Memory B cell (primary cell): ENCODE results near the gene BAX.

Experiments used
- ATAC-seq: fragments of 150-1000 bp; cut with Tn5 transposase; 2 replicates; pipeline ENCODE4 v1.10.0; 2021; ENCODE audit warnings: low read depth, mild to moderate bottlenecking, moderate library complexity
- DNase-seq, 2 donors: peaks; one replicate each; pipeline ENCODE4 v3.0.0; 2022; ENCODE audit warnings: low spot score in 2 of 2
- H3K27ac Mint-ChIP-seq: one replicate; pipeline ENCODE4 v1.8.0; 2022; ENCODE audit warnings: mild to moderate bottlenecking, moderate library complexity, mixed read lengths
- H3K27me3 Mint-ChIP-seq: one replicate; pipeline ENCODE4 v1.8.0; 2022; ENCODE audit warnings: mixed read lengths
- H3K36me3 Mint-ChIP-seq: one replicate; pipeline ENCODE4 v1.8.0; 2022; ENCODE audit warnings: mild to moderate bottlenecking, mixed read lengths
- H3K4me1 Mint-ChIP-seq: one replicate; pipeline ENCODE4 v1.8.0; 2022; ENCODE audit warnings: mixed read lengths
- H3K4me3 Mint-ChIP-seq: one replicate; pipeline ENCODE4 v1.8.0; 2022; ENCODE audit warnings: mild to moderate bottlenecking, moderate library complexity, mixed read lengths
- H3K9me3 Mint-ChIP-seq: one replicate; pipeline ENCODE4 v1.8.0; 2022; ENCODE audit warnings: mixed read lengths

The BAX gene

DNA sequence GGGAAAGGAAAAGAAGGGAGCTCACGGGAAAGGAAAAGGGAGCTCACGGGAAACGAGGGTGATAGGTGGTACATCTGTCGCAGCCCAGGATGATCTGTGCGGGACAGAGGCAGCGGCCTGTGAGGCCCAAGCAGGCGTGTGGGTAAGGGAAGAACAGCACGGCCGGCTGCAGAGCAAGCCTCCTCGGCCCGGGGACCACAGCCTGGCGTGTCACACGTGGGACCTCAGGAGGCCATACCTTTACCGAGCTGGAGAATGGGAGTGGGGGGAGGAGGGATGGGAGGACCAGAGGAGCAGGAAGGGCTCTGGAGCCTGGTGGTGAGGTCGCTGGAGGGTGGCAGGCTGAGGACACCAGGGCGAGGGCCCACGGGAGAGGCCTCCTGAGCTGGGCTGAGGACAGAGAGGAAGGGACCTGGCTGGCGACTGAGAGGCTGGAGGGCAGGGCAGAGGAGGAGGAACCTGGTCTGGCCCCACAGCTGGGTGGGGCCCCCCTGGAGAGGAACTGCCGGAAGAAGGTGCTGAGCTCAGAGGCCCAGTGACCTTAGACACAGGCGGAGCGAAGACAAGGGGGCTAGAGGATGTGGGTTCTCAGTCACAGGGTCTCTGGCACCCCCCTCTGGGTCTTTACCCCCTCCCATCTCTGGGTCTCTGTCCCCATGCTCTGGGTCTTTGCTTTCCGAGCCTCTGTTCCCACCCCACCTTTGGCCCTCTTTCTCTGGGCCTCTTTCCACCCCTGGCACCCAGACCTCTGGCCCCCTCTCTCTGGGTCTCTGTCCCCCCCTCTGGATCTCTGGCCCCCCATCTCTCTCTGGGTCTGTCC, 7.6 kb downstream of the BAX start:
- H3K27ac Mint-ChIP-seq = peak overlapping the region; percentile 97
- H3K27me3 Mint-ChIP-seq = no peaks in the 10 kb centered on the region
- peaks cover 39% of the 10 kb centered on the region for H3K4me1 Mint-ChIP-seq
- H3K36me3 Mint-ChIP-seq = peaks cover 13% of the 10 kb centered on the region
- H3K4me3 Mint-ChIP-seq = peak overlapping the region; percentile 71
- no peaks in the 10 kb centered on the region for H3K9me3 Mint-ChIP-seq
- DNase-seq = peak; percentile 41 to 56
- ATAC-seq = peak; percentile 34

DNA sequence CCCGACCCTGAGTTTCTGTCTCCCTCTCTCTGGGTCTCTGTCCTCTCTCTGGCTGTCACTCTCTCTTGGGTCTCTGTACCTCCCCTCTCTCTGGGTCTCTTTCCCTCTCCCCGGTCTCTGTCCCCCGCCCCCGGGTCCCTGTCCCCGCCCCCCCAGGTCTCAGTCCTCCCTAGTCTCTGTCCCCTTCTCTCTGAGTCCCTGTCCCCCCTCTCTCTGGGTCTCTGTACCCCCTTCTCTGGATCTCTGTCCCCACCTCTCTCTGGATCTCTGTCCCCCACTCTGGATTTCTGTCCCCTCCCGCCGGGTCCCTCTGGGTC, 8.1 kb downstream of the BAX start:
- Mint-ChIP-seq H3K27ac (peak overlapping the region; percentile 97), H3K4me1 (peaks cover 43% of the 10 kb centered on the region), H3K27me3 (no peaks in the 10 kb centered on the region), H3K9me3 (no peaks in the 10 kb centered on the region), H3K4me3 (peak overlapping the region; percentile 71), H3K36me3 (peaks cover 14% of the 10 kb centered on the region)
- ATAC-seq = no peak
- no peak for DNase-seq

DNA sequence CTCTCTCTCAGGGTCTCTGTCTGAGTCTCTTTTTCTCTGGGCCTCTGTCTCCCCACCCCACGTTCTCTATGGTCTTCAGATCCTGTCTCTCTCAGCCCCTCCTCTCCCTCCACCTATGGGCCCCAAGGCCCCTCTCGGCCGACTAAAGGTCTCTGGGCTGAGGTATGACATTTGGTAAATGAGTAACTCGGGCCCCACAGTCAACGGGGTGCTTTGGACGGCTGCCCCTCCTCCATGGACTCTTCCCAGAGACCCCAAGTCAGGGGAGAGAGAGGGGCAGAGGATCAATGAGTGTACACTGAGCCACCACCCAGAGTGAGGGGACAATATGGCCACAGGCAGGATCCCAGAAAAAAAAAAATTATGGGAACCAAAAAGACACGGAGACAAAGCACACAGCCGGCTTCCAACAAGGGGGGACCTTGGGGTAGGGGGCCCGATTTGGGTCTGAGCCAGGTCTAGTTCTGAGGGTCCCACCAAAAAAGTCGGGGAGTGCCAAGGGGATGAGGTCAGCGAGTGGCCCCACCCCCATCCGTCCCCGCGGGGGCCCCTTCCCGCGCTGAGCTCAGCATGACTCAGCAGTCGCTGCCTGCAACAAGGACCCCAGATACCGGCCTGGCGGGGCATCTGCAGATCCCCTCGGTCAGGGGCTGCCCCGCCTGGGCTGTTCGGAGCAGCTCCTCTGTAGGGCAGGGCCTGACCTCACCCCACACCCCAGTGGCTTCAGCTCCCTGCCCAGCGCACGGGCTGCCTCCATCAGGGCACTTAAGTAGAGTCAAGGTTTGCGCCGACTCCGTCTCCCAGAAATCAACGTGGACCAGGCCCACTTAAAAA, 8.9 kb downstream of the BAX start:
- peaks cover 47% of the 10 kb centered on the region for H3K4me1 Mint-ChIP-seq
- no peaks in the 10 kb centered on the region for H3K9me3 Mint-ChIP-seq
- peak overlapping the region; percentile 97 for H3K27ac Mint-ChIP-seq
- H3K27me3 Mint-ChIP-seq = no peaks in the 10 kb centered on the region
- peak in 1 of 2 donors; percentile 37 for DNase-seq
- peak overlapping the region; percentile 98 for H3K4me3 Mint-ChIP-seq
- peaks cover 14% of the 10 kb centered on the region for H3K36me3 Mint-ChIP-seq
- ATAC-seq = no peak

DNA sequence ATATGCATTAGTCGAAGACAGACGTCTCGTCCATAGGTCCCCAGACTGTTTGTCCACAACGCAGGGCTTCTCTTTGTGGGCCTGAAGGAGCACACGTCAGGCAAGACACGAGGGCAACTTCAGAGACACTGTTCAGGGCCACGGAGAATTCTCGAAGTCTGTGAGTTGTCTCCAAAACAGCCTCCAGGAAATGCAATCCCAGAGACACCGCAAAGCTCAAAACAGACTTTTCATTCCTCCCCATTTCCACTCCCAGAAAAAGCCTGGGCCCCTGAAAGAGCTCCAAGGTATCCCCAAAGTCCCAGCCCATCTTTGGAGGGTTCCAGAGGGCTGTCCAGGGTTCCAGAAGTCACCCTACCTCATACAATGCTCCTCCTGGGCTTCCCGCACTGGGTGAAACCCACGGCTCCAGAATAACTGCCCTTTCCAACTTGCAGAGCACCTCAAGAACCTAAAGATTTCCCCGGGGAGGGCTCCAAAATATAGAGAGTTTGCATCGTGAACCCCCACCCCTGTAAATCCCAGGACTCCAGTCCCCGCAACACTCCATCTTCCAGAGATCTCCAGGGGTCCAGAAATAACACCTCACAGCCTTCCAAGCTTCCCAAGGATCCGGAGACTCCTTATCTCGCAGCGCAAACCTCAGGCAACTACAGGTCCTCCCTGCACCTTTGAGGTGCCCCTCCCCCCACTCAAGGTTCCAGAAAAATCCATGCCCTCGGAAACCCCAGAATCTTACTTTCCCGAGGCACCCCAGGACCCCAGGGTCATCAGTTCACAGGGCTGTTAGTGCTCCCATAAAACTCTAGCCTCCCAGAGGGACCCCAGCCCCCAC, 9.7 kb downstream of the BAX start:
- ATAC-seq (no peak), DNase-seq (no peak)
- peak overlapping the region; percentile 97 for H3K27ac Mint-ChIP-seq
- H3K9me3 Mint-ChIP-seq = no peaks in the 10 kb centered on the region
- peaks cover 44% of the 10 kb centered on the region for H3K4me1 Mint-ChIP-seq
- H3K27me3 Mint-ChIP-seq = no peaks in the 10 kb centered on the region
- peaks cover 13% of the 10 kb centered on the region for H3K36me3 Mint-ChIP-seq
- peak overlapping the region; percentile 98 for H3K4me3 Mint-ChIP-seq

DNA sequence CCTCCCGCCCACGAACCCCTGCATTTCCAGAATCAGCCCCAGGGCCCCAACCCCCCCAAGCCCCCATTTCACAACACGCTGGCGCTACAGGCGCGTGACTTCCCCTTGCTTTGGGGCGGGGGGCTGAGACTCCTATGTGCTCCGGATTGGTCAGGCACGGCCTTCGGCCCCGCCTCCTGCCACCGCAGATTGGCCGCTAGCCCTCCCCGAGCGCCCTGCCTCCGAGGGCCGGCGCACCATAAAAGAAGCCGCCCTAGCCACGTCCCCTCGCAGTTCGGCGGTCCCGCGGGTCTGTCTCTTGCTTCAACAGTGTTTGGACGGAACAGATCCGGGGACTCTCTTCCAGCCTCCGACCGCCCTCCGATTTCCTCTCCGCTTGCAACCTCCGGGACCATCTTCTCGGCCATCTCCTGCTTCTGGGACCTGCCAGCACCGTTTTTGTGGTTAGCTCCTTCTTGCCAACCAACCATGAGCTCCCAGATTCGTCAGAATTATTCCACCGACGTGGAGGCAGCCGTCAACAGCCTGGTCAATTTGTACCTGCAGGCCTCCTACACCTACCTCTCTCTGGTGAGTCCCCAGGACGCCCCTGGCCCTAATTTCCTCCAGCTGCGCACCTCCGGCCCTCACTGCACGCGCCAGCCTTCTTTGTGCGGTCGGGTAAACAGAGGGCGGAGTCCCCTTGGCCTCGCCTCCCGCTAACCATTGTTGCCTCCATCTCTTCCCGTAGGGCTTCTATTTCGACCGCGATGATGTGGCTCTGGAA, 10.5 kb downstream of the BAX start, which contains the start of gene FTL:
TSS of gene FTL (plus strand) at position 270 of the 766 bp plus-strand sequence. CDS start at position 469, 199 bp downstream.
- Mint-ChIP-seq H3K4me3 (peak within 1 kb of the TSS; percentile 98), H3K4me1 (peaks cover 46% of the 10 kb centered on the region), H3K9me3 (no peaks in the 10 kb centered on the region), H3K27me3 (no peaks in the 10 kb centered on the region), H3K36me3 (peaks cover 13% of the 10 kb centered on the region), H3K27ac (peak within 1 kb of the TSS; percentile 97)
- ATAC-seq (peak; percentile 81), DNase-seq (peak; percentile 87 to 89)

GRCh38 chr19:48965806-48966540, 11.3 kb downstream of the BAX start:
- DNase-seq (peak; percentile 83 to 88), ATAC-seq (peak; percentile 63)
- Mint-ChIP-seq H3K36me3 (peaks cover 13% of the 10 kb centered on the region), H3K9me3 (no peaks in the 10 kb centered on the region), H3K27me3 (no peaks in the 10 kb centered on the region), H3K27ac (peak overlapping the region; percentile 97), H3K4me1 (peaks cover 48% of the 10 kb centered on the region), H3K4me3 (peak overlapping the region; percentile 98)

GRCh38 chr19:48966541-48967345, 12.1 kb downstream of the BAX start:
- Mint-ChIP-seq H3K4me1 (peaks cover 48% of the 10 kb centered on the region), H3K27ac (peak overlapping the region; percentile 97), H3K4me3 (peak overlapping the region; percentile 98), H3K36me3 (peaks cover 13% of the 10 kb centered on the region), H3K27me3 (no peaks in the 10 kb centered on the region), H3K9me3 (no peaks in the 10 kb centered on the region)
- no peak for DNase-seq
- ATAC-seq = no peak

DNA sequence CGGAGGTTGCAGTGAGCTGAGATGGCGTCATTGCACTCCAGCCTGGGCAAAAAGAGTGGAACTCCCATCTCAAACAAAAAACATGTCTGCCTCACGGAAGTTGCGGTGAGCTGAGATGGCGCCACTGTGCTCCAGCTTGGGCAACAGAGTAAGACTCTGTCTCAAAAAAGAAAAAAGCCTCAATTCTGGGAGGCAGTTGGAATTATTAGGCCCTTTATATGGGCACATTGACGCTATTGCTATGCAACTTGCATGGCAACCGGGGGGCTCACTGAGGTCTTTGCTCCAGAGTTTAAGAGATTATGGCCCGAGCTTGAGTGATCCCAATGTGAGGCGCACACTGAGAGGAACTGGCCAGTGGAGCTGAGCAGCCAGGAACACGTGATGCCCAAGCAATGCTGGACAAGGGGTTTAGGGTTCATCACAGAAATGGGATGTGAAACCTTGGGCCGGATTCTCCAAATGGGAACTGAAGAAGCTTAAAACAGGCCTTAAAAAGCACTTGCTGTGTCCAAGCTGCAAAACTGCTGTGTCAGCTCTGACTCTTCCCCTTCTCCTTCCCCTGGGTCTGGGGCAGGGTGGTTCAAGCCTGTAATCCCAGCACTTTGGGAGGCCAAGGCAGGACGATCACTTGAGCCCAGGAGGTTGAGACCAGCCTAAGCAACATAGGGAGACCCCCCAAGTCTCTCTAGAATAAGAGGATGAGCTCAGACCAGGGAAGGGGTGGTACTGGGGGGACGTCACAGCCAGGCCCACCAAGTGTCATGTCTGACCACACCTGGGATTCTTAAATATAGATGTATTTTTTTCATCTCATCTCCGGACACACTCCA, 12.9 kb downstream of the BAX start:
- peaks cover 13% of the 10 kb centered on the region for H3K36me3 Mint-ChIP-seq
- DNase-seq (no peak), ATAC-seq (no peak)
- H3K27ac Mint-ChIP-seq = no peak overlapping the region
- no peaks in the 10 kb centered on the region for H3K27me3 Mint-ChIP-seq
- no peaks in the 10 kb centered on the region for H3K9me3 Mint-ChIP-seq
- peaks cover 40% of the 10 kb centered on the region for H3K4me1 Mint-ChIP-seq
- H3K4me3 Mint-ChIP-seq = peak overlapping the region; percentile 11

- Mint-ChIP-seq H3K4me1 (peaks cover 34% of the 10 kb centered on the region), H3K27me3 (no peaks in the 10 kb centered on the region), H3K36me3 (peaks cover 16% of the 10 kb centered on the region), H3K9me3 (no peaks in the 10 kb centered on the region), H3K4me3 (no peak overlapping the region), H3K27ac (no peak overlapping the region)
- ATAC-seq (no peak), DNase-seq (no peak)
These were observed 13.5 kb downstream of the BAX start for GRCh38 chr19:48968179-48968661.

GRCh38 chr19:48968813-48969218, 14.1 kb downstream of the BAX start:
- Mint-ChIP-seq H3K27me3 (no peaks in the 10 kb centered on the region), H3K36me3 (peaks cover 16% of the 10 kb centered on the region), H3K27ac (no peak overlapping the region), H3K9me3 (no peaks in the 10 kb centered on the region), H3K4me1 (peaks cover 30% of the 10 kb centered on the region), H3K4me3 (no peak overlapping the region)
- ATAC-seq (no peak), DNase-seq (no peak)

- Mint-ChIP-seq H3K27me3 (no peaks in the 10 kb centered on the region), H3K4me3 (no peak overlapping the region), H3K36me3 (peaks cover 16% of the 10 kb centered on the region), H3K9me3 (no peaks in the 10 kb centered on the region), H3K4me1 (peaks cover 23% of the 10 kb centered on the region), H3K27ac (no peak overlapping the region)
- ATAC-seq (no peak), DNase-seq (no peak)
These were observed 14.8 kb downstream of the BAX start for GRCh38 chr19:48969276-48970138.
